NCI-H345 treated with DMSO at 0.1 percent for 48 hours (cell line): ENCODE results near the gene HMOX2.

ENCODE experiments used
- DNase-seq: peaks from one replicate; lab custom pipeline; 2025; ENCODE audit not compliant: unreplicated experiment; lab: John Stamatoyannopoulos, UW

HMOX2 gene

GRCh38 chr16:4522051-4522581 is 45.9 kb downstream of the HMOX2 start:
- DNase-seq, result peak; percentile 93

- DNase-seq, result no peak
Measured at GRCh38 chr16:4523686-4524085, 47.5 kb downstream of the HMOX2 start.

DNA sequence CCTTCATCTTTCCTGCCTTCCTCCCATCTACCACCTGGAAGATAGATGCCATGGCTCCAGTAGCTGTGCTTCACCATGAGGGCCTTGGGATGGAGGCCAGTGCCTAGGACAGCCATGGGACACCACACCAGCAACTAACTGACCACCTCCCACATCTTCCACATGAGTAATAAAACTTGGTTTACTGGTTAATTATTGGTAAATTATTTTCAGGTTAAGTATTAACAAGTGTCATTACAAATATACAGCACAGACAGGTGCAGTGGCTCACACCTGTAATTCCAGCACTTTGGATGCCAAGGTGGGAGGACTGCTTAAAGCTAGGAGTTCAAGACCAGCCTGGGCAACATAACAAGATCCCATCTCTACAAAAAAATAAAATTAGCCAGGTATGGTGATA is 48.4 kb downstream of the HMOX2 start:
- no peak for DNase-seq

DNA sequence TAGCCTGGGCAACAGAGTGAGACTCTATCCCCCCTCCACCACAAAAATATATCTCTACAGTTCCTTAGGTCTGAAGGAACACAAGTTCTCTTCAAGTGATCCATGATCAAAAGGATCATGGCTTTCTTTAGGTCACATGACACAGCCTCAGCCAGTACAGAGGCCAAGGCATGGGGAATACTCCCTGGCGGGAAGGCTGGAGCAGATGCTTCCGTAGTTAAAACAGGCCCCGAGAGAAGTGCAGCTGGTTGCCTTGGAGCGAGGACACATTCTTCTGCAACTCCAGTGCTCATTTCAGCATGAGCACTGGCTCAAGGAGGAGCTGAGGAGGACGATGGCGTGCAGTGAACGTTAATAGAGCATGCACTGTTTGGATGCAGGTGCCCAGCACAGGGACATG is 48.9 kb downstream of the HMOX2 start:
- no peak for DNase-seq

GRCh38 chr16:4525634-4526277 is 49.6 kb downstream of the HMOX2 start:
- DNase-seq, result no peak

DNA sequence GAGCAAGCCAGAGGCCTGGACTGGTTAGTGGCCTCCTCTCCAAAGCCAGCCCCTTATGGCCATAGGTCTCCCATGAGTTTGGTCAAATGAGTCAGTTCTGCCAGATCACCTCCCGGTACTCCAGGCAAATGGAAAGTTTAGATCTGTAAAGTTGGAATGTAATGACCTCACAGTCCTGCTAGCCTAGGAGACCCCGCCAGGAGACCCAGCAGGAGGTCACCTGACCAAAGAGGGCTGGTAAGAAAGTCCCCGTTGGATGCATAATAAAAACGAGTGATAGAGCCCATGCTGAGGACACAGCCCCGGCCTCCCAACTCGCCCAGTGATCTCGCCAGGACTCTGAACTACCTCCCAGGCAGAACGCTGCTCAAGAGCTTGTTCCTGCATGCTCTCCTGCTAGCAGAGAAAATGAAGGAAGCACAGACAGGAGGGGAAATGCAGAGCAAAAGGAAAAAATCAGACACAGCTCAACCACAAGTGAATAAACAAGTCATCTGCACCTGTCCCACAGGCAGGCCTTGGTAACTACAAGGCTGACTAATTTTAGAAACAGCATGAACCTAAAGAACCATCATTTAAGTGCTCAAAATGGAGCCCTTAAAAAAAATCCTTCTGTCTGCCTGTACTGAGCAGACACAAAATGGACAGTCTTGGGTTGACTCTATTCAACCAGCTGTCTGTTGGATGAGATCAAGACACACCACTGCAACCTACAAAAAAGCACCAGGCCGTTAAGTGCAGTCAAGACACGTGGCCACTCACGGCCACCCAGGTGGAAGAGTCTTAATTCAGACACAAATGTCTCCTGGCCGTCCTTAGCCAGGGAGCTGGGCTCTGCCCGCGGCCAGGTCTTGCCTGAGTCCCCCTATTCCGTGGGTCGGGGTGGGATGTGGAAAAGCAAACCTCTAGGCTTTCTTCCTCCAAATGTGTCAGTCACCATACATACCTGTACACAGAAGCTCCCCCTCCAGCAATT is 53.2 kb downstream of the HMOX2 start:
- no peak for DNase-seq

- DNase-seq, result no peak
Measured at GRCh38 chr16:4531811-4532210, 55.6 kb downstream of the HMOX2 start.

DNA sequence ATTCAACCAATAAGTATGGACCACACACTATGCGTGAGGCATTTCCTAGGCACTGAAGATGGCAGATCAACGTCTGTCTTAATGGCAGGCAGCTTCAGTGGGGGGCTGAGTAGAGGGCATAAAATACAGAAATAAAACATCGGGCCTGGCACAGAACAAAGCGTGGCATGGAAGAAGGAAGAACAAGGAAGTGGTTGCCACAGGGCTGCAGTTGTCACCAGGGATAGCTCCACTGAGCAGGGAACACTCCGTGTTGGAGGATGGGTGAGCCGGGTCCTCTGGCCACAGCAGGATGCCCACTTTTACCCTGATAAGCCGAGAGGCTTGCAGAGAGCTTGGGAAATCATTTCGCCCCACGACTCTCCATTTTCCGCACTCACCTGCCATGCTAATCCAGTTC is 56.0 kb downstream of the HMOX2 start:
- DNase-seq, result no peak

DNA sequence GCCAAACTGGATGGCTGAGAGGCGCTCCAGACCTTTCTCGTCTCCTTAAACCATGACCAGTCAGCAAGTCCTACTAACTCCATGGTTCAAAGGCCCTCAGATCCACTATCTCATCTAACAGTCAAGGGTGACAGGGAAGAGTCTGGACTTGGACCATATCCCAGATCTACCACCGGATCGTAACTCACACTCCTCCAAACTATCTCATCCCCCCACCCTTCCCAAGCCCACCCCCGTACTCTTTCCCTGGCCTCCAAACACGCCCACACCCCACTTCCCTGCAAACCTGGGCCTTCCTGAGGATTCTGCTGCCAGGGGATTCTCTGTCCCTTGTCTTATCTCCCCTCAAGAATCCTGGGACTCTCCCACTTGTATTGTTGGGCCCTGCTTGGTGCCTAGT is 57.3 kb downstream of the HMOX2 start:
- no peak for DNase-seq

DNA sequence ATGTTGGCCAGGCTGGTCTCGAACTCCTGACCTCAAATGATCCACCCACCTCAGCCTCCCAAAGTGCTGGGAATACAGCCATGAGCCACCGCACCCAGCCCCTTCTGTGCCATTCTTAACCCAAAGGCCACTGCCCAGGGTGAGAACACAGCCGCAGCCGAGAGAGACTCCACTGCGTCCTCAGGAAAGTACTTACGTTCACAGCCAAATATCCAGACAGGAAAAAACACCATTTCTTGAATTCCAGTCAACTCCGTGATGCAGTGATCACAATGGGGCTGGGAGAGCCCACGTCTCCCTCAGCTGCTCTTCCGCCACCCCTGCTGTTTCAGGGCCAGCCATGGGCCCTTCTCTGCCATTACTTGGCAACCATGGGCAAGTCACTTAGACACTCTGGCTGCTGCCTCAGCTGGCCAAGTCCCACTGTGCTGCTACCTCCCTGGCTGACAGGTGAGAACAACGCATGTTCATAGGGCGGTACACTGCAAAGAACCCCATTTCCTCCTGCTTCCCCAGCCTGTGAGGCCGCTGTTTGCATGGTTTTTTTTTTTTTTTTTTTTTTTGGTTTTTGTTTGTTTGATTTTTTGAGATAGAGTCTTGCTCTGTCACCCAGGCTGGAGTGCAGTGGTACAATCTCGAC is 58.1 kb downstream of the HMOX2 start:
- no peak for DNase-seq

- no peak for DNase-seq
Measured at GRCh38 chr16:4535627-4536108, 59.5 kb downstream of the HMOX2 start.

- no peak for DNase-seq
Measured at GRCh38 chr16:4536391-4537106, 60.4 kb downstream of the HMOX2 start.

DNA sequence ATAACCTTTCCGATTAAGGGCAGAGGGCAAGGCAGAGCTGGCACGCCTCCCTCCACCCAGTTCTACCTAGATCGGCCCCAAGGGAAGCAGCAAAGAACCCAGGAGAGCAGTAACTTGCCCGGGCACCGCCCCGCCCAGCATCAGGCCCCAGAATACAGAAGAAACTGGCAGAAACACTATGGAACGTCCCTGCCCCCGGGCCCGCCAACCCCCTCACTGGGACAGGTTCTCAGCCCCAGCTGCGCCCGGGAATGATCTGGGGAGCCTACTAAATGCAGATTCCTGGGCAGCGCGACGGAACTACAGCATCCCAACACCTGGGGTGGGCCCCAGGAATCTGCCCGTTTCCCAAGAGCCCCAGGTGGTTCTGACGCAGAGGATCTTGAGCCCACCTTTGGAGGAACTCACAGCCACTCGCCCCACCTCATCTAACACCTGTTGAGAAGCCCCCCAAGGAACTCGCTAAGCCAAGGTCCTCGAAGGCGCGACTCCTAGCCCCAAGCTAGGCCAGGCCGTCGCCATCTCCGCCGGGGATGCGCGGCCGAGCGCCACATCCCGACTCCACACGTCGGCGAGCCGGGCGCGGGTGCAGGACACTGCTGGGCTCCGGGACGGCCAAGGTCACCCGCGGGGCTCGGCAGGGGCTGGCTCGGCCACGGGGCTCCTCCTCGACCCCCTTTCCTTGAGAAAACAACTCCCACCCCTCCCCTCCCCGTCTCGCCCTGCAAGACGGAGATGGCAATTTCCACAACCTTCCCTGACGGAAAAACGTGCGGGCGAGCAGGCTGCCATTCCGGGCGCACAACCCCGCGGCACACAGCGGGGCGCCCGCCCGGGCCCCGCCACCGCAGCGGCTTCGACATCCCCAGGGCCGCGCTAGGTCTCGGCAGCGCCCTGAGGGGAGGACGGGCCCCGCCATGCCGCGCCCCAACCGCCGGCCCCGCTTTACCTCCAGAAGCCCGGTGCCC is 61.5 kb downstream of the HMOX2 start:
- DNase-seq, result no peak

DNA sequence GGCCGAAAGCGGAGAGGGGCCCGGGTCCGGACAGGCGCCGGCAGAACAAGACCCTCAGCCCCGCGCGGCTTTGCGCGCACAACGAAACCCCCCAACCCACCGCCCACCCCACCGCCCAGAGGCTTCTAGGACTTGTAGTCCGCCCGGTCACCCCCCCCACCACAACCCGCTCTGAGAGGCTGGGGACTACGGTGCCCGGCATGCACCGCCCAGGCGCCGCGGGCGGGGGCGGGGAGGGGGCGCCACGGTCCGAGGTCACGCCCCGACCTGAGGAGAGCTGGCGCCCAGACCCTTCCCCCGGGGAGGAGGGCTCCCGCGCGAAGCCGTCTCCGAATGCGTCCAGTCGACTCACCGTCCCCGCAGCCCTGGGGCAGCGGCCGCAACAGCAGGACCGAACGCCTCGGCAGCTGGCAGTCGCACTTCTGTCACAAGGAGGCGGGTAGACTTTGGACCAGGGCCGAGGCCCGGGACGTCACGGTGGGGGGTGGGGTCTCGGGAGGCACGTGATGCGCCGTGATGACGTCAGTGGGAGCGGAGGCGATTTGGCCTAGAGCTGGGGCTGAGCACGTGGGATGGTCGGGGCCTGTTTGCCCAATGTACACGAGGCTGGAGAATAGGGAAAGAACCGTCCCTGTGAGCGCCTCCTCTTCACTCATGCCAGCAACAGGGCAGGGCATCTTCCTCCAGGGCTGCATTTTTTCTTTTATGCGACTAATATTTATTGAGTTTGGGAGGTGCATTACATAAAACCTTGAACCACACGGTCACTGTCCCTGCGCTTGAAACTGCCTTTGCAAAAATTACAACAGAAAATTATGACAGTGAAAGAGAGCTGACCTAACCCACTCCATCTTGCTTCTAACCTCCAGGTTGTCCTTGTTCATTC is 62.4 kb downstream of the HMOX2 start, which contains the start of gene CDIP1:
Gene CDIP1 (minus strand): TSS at position 424 of the 886 bp plus-strand sequence. CDS start 24,643 bp downstream, outside the sequence.
- peak; percentile 87 for DNase-seq

DNA sequence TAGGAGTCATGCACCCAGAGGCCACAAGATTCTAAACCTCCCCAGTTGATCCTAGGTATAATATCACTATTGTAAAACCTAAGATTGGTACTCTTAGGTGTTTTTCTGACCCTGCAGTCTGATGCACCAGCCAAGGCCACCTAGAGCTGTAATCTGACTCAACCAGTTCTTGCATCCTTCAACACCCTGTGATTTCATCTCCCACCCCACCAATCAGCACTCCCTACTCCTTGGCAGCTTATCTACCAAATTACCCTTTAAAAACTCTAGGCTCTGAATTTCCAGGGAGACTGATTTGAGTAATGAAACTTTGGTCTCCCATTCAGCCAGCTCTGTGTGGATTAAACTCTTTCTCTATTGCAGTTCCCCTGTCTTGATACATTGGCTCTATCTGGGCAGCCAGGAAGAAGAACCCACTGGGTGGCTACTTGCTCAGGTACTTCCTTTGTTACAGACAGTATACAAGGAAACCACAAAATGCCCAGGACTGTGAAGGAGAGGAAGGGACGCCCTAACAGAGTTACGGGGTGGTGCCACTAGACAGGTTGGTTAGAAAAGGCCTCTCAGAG is 63.6 kb downstream of the HMOX2 start:
- no peak for DNase-seq

DNA sequence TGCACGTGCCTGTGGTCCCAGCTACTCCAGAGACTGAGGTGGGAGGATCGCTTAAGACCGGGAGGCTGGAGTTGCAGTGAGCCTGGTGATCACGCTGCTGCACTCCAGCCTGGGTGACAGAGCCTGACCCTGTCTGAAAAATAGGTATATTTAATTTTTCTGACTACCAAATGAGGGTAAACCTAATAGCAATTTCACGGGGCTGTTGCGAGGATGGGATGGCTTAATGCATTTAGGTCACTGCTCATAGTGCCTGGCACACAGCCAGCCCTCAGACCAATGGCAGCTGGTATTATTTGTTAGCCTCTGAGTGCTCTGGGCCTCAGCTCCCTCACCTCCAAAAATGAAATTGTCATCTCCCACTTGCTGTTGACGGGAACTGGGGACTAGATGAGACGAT is 68.3 kb downstream of the HMOX2 start:
- DNase-seq, result no peak

- DNase-seq, result no peak
Measured at GRCh38 chr16:4548124-4548523, 71.9 kb downstream of the HMOX2 start.

GRCh38 chr16:4550591-4550990 is 74.4 kb downstream of the HMOX2 start:
- DNase-seq, result no peak
